ENCODE results near the gene SLC7A14. TPM values are rescaled to one million over a fixed set of nuclear protein-coding genes. Genes with fewer than 3 reads are reported as not detected.

SLC7A14 gene
- total and polyA plus RNA-seq, 2 of the 13 experiments (the other 11 are each of a cell fraction or from before 2014, with no cell fraction given) = not detected

DNA sequence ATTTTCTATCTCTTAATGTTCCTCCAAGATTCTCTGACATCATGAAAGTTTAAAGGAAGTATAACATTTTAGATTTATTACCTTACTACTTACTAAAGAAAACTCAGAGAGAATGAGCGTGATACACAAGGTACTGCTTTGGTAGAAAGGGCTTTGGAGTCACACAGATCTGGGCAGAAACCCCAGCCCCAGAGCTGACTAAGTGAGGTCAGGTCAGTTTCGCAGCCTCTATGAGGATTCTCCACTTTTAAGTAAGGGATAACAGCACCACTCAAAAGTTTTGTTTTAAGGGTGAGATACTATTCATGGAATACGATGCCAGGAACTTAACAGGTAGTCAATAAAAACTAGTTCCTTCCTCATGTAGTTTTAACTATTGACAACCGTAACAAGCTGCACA lies 91.1 kb downstream of the SLC7A14 start:
- ChIA-PET POLR2A (interaction anchor here (1.5 kb wide), 1 partner anchor 68 kb away, joined by 3 read pairs; no protein-coding TSS in a partner anchor), CTCF (ENCODE audit: low intra/inter-chr PET ratio, low total read pairs) (no interaction called here)
- 98% methylated on average over 4 of the region's 4 CpGs for WGBS (ENCODE audit: low lambda C conversion rate)
- intact Hi-C loops (cut with micrococcal nuclease; ENCODE audit: unreplicated experiment) = loop anchor here (10.0 kb wide), 1 partner anchor 310 kb away; no protein-coding TSS in a partner anchor
- FAIRE-seq (no peak), DNase-seq (ENCODE audit: low spot score) (no peak), ATAC-seq (no peak)
- Histone ChIP-seq H4K20me1 (ENCODE audit: insufficient read depth, low read length) (no peaks in the 10 kb centered on the region), H3K4me1 (ENCODE audit: insufficient read depth, low read length) (peaks cover 62% of the 10 kb centered on the region), H3K9ac (ENCODE audit: insufficient read depth, low read depth, low read length) (no peak overlapping the region), H3K4me2 (ENCODE audit: low read depth, low read length) (no peak overlapping the region), H3K27ac (ENCODE audit: extremely low read length, insufficient read depth, low read length) (peak overlapping the region; percentile 76), H3K36me3 (replicated peaks in 1 of 2; ENCODE audit: control insufficient read depth in 1 of 2, insufficient read depth in 2 of 2, low read length in 2 of 2) (no peaks in the 10 kb centered on the region), H3K27me3 (ENCODE audit: control insufficient read depth in 1 of 2, insufficient read depth in 2 of 2, low read length in 2 of 2) (no peaks in the 10 kb centered on the region), H3K9me3 (ENCODE audit: low read length) (no peaks in the 10 kb centered on the region), H3K79me2 (ENCODE audit: insufficient read depth, low read length) (no peaks in the 10 kb centered on the region), H3K4me3 (replicated peaks in 1 of 3; ENCODE audit: insufficient read depth in 1 of 3, low read depth in 2 of 3, low read length in 3 of 3) (no peak overlapping the region), H2AFZ (ENCODE audit: low read length) (no peak overlapping the region)
- in situ Hi-C loops (cut with HindIII; ENCODE audit: extremely low pct_ligation_motif_present, low pct_unique_long_range_greater_than_20kb) = loop anchor here (5.0 kb wide), 1 partner anchor 72 kb away; no protein-coding TSS in a partner anchor
- BruUV-seq (replicated peaks) = no TSS peak
- TF ChIP-seq, protein P1, sequence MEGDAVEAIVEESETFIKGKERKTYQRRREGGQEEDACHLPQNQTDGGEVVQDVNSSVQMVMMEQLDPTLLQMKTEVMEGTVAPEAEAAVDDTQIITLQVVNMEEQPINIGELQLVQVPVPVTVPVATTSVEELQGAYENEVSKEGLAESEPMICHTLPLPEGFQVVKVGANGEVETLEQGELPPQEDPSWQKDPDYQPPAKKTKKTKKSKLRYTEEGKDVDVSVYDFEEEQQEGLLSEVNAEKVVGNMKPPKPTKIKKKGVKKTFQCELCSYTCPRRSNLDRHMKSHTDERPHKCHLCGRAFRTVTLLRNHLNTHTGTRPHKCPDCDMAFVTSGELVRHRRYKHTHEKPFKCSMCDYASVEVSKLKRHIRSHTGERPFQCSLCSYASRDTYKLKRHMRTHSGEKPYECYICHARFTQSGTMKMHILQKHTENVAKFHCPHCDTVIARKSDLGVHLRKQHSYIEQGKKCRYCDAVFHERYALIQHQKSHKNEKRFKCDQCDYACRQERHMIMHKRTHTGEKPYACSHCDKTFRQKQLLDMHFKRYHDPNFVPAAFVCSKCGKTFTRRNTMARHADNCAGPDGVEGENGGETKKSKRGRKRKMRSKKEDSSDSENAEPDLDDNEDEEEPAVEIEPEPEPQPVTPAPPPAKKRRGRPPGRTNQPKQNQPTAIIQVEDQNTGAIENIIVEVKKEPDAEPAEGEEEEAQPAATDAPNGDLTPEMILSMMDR (CRISPR knock-in tag; IDR thresholded peaks at IDR 0.05) = no peak
- TF ChIP-seq, protein P2, sequence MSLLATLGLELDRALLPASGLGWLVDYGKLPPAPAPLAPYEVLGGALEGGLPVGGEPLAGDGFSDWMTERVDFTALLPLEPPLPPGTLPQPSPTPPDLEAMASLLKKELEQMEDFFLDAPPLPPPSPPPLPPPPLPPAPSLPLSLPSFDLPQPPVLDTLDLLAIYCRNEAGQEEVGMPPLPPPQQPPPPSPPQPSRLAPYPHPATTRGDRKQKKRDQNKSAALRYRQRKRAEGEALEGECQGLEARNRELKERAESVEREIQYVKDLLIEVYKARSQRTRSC (CRISPR knock-in tag; IDR thresholded peaks at IDR 0.05; ENCODE audit: low read depth) = no peak
- TF ChIP-seq ZNF350 (CRISPR knock-in tag; IDR thresholded peaks at IDR 0.05; ENCODE audit: borderline replicate concordance, low read depth) = no peak
- TF ChIP-seq, protein P3, sequence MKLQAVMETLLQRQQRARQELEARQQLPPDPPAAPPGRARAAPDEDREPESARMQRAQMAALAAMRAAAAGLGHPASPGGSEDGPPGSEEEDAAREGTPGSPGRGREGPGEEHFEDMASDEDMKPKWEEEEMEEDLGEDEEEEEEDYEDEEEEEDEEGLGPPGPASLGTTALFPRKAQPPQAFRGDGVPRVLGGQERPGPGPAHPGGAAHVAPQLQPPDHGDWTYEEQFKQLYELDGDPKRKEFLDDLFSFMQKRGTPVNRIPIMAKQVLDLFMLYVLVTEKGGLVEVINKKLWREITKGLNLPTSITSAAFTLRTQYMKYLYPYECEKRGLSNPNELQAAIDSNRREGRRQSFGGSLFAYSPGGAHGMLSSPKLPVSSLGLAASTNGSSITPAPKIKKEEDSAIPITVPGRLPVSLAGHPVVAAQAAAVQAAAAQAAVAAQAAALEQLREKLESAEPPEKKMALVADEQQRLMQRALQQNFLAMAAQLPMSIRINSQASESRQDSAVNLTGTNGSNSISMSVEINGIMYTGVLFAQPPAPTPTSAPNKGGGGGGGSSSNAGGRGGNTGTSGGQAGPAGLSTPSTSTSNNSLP (IDR thresholded peaks at IDR 0.05; ENCODE audit: low read depth, low read length) = no peak
